BE2C (cell line): ENCODE measurements around the gene C2orf78.
"Not testable (repeated sequence)": the region's sequence is repeated elsewhere in the genome, so short reads cannot be mapped to it uniquely, and the experiment has no call there.

ENCODE experiments used
- DNase-seq: peaks from one replicate; pipeline ENCODE4 v3.0.0-alpha.2; 2020
- H3K27me3 ChIP-seq: fragments of 250-450 bp; sonication (Bioruptor Pico); 2 replicates; pipeline ENCODE4 v1.5.1; 2020; ENCODE audit warnings: mild to moderate bottlenecking
- H3K36me3 ChIP-seq: fragments of 250-450 bp; sonication (Bioruptor Pico); 2 replicates; pipeline ENCODE4 v1.5.1; 2020; ENCODE audit warnings: mild to moderate bottlenecking
- H3K4me1 ChIP-seq: fragments of 250-450 bp; sonication (Bioruptor Pico); 2 replicates; pipeline ENCODE4 v1.5.1; 2020
- H3K4me3 ChIP-seq: 2 replicates; pipeline ENCODE4 v1.5.1; 2011; ENCODE audit warnings: low read depth, low read length
- H3K9me3 ChIP-seq: fragments of 250-450 bp; sonication (Bioruptor Pico); 2 replicates; pipeline ENCODE4 v1.5.1; 2020
- TF ChIP-seq, protein P1 (sequence below): IDR thresholded peaks from 2 replicates; pipeline ENCODE4 v1.5.1; 2012; ENCODE audit warnings: mild to moderate bottlenecking, low read depth, low read length

The C2orf78 gene

DNA sequence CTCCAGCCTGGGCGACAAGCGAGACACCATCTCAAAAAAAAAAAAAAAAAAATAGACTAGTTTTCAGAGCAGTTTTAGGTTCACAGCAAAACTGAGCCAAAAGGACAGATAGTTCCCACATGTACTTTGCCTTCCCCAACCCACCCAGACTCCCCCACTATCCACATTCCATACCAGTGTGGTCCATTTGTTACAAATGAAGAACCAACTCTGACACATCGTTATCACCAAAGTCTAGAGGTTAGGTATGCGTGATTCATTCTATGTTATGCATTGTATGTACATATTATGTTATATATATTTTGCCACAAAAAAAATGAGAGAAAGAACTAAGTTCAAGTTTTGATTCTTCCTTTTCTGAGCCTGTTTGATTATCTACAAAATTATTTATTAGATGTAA is 7.6 kb upstream of the C2orf78 start:
- TF ChIP-seq, protein P1, sequence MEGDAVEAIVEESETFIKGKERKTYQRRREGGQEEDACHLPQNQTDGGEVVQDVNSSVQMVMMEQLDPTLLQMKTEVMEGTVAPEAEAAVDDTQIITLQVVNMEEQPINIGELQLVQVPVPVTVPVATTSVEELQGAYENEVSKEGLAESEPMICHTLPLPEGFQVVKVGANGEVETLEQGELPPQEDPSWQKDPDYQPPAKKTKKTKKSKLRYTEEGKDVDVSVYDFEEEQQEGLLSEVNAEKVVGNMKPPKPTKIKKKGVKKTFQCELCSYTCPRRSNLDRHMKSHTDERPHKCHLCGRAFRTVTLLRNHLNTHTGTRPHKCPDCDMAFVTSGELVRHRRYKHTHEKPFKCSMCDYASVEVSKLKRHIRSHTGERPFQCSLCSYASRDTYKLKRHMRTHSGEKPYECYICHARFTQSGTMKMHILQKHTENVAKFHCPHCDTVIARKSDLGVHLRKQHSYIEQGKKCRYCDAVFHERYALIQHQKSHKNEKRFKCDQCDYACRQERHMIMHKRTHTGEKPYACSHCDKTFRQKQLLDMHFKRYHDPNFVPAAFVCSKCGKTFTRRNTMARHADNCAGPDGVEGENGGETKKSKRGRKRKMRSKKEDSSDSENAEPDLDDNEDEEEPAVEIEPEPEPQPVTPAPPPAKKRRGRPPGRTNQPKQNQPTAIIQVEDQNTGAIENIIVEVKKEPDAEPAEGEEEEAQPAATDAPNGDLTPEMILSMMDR = no peak
- no peaks in the 10 kb centered on the region for H3K9me3 ChIP-seq
- H3K27me3 ChIP-seq = no peaks in the 10 kb centered on the region
- no peak overlapping the region for H3K4me3 ChIP-seq
- DNase-seq = no peak
- H3K4me1 ChIP-seq = no peaks in the 10 kb centered on the region
- peaks cover 5% of the 10 kb centered on the region; the same call in 1 of the 2 replicates for H3K36me3 ChIP-seq

DNA sequence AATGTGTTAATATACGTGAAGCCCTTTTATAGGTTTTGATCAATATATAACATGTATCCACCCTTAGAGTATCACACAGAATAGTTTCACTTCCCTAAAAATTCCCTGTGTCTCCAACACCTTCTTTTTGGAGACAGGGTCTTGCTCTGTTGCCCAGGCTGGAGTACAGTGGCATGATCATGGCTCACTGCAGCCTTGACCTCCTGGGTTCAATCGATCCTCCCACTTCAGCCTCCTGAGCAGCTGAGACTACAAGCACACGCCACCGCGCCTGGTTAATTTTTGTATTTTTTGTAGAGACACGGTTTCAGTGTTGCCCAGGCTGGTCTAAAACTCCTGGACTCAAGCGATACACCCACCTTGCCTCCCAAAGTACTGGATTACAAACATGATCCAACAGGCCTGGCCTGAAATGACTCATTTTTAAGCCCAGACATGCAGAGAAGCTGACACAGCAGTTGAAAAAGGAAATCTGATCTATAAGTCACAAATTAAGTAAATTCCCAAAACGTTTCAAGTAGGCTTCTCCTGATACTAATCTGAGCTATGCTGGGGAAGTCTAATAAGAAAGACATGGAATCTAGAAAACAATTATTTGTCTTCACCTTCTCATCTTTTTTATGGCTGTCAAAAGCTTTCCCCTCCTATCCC is 7.0 kb upstream of the C2orf78 start:
- no peak overlapping the region for H3K4me3 ChIP-seq
- no peaks in the 10 kb centered on the region for H3K27me3 ChIP-seq
- H3K9me3 ChIP-seq = no peaks in the 10 kb centered on the region
- peaks cover 5% of the 10 kb centered on the region; the same call in 1 of the 2 replicates for H3K36me3 ChIP-seq
- DNase-seq = no peak
- no peaks in the 10 kb centered on the region for H3K4me1 ChIP-seq
- TF ChIP-seq, protein P1 = no peak

DNA sequence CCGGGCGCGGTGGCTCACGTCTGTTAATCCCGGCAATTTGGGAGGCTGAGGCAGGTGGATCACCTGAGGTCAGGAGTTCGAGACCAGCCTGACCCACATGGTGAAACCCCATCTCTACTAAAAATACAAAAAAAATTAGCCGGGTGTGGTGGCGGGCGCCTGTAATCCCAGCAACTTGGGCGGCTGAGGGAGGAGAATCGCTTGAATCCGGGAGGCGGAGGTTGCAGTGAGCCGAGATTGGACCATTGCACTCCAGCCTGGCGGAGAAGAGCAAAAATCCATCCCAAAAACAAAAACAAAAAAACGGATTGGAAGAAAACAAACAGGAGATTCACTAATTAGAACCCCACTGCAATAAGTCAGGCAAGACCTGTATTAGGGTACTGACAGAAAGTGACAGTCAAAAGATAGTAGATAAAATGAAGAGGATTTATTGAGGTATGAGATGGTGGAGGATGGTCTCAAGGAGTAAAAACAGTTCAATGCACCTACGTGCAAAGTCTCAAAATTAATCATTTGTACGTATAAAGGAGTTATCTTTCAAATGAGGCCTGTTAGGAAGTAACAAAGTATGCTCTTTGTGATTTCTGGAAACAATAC is 5.0 kb upstream of the C2orf78 start:
- not testable (repeated sequence) for H3K27me3 ChIP-seq, H3K36me3 ChIP-seq, DNase-seq, H3K9me3 ChIP-seq, H3K4me1 ChIP-seq
- H3K4me3 ChIP-seq = peak overlapping the region; percentile 87

GRCh38 chr2:73779467-73780236 is 4.3 kb upstream of the C2orf78 start, which contains the start of gene DUSP11:
DUSP11 (minus strand) TSS chr2:73780103; CDS start chr2:73779974, 129 bp downstream.
- H3K4me1 ChIP-seq = no peaks in the 10 kb centered on the region
- DNase-seq = peak; percentile 87
- no peaks in the 10 kb centered on the region for H3K27me3 ChIP-seq
- H3K9me3 ChIP-seq = no peaks in the 10 kb centered on the region
- TF ChIP-seq, protein P1 = peak; percentile 76
- H3K36me3 ChIP-seq = peaks cover under 1% of the 10 kb centered on the region; the same call in 1 of the 2 replicates
- peak within 1 kb of the TSS; percentile 87 for H3K4me3 ChIP-seq

GRCh38 chr2:73780237-73780582 is 3.8 kb upstream of the C2orf78 start:
- TF ChIP-seq, protein P1 = no peak
- peak overlapping the region; percentile 87; the same call in 1 of the 2 replicates for H3K4me3 ChIP-seq

GRCh38 chr2:73783402-73783801 is 581 bp upstream of the C2orf78 start:
- not testable (repeated sequence) for H3K27me3 ChIP-seq, DNase-seq, H3K9me3 ChIP-seq, H3K4me1 ChIP-seq, H3K4me3 ChIP-seq, H3K36me3 ChIP-seq

More at GRCh38 chr2:73780237-73780582, 3.8 kb upstream of the C2orf78 start:
- H3K27me3 ChIP-seq = no peaks in the 10 kb centered on the region
- no peak for DNase-seq
- no peaks in the 10 kb centered on the region for H3K9me3 ChIP-seq
- no peaks in the 10 kb centered on the region for H3K36me3 ChIP-seq
- no peaks in the 10 kb centered on the region for H3K4me1 ChIP-seq

DNA sequence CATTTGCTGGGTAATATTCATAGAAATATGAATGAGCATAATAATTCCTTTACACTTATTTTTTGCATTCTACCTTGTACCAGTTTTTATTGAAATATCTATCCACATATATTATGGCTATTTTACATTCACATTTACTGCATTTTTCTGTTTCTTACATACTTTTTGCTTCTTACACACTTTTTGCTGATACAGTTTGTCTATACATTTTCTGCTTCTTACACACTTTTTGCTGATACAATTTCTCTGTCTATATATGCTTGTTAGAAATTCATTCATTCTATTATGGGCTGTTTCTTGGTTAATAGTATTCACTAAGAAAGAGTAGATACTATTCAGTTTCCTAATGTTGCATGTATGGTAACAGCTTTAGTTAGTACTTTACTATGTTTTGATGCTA is 27.9 kb downstream of the C2orf78 start:
- Histone ChIP-seq H3K27me3 (no peaks in the 10 kb centered on the region), H3K9me3 (no peaks in the 10 kb centered on the region), H3K4me3 (no peak overlapping the region), H3K4me1 (no peaks in the 10 kb centered on the region), H3K36me3 (no peaks in the 10 kb centered on the region)
- DNase-seq = no peak
- TF ChIP-seq, protein P1 = no peak
